Body of pancreas (tissue), 4 donors: ENCODE data around the gene TNFSF4. TPM values are rescaled to one million over a fixed set of nuclear protein-coding genes. Genes with fewer than 3 reads are reported as not detected.

Source experiments
- ATAC-seq: fragments of 150-250 bp; one replicate; pipeline ENCODE4 v1.9.1; 2016
- DNase-seq, 4 donors: peaks; one replicate each; pipeline ENCODE4 v3.0.0-alpha.2; 2019
- H3K27ac ChIP-seq, 4 donors: fragments of 200-600 bp; sonication (generic); 1 replicate in 3 of 4; 2 replicates in 1 of 4; pipeline versions ENCODE4 v1.5.1 to v1.6.1; 2016 to 2019; ENCODE audit warnings: mild to moderate bottlenecking in 1 of 4, mixed read lengths in 1 of 4, moderate library complexity in 1 of 4
- H3K27me3 ChIP-seq, 2 donors: fragments of 200-600 bp; sonication (generic); one replicate each; pipeline ENCODE4 v1.6.0; 2016; ENCODE audit warnings: mild to moderate bottlenecking in 1 of 2
- H3K36me3 ChIP-seq, 2 donors: fragments of 200-600 bp; sonication (generic); replicated peaks in 1 of 2; 2 replicates each; pipeline ENCODE4 v1.5.1; 2016; ENCODE audit warnings: low read depth in 2 of 2; ENCODE audit not compliant: insufficient read depth in 1 of 2
- H3K4me1 ChIP-seq: fragments of 200-600 bp; sonication (generic); one replicate; pipeline ENCODE4 v1.6.0; 2016
- H3K4me3 ChIP-seq, 2 donors: fragments of 200-600 bp; sonication (generic); 1 replicate in 1 of 2; 2 replicates in 1 of 2; pipeline ENCODE4 v1.5.1; 2016 to 2019
- H3K9me3 ChIP-seq, 3 donors: fragments of 200-600 bp; sonication (generic); 1 replicate in 2 of 3; 2 replicates in 1 of 3; pipeline ENCODE4 v1.5.1; 2016
- CTCF ChIP-seq, 7 experiments: fragments of 450-650 bp in 4 of 7; fragments of 200-600 bp in 3 of 7; sonication (generic) in 3 of 7; IDR thresholded peaks; one replicate each; pipeline ENCODE4 v1.5.1; 2016 to 2019; ENCODE audit warnings: antibody characterized with exemption in 7 of 7
- POLR2A ChIP-seq, 3 donors: fragments of 450-650 bp; IDR thresholded peaks; one replicate each; pipeline ENCODE4 v1.6.1; 2016; ENCODE audit warnings: antibody characterized with exemption in 3 of 3, mild to moderate bottlenecking in 2 of 3
- WGBS, 2 donors: methylation state at CpG; one replicate each; pipeline ENCODE4 v1.1.5; 2017; 5-methylcytosine and 5-hydroxymethylcytosine counted together
- intact Hi-C: fragments of 100-400 bp; cut with DNase I; formaldehyde crosslinking; loops from one replicate; pipeline ENCODE4 v1.15.1; 2023
- total RNA-seq, 2 donors: library from RNA; depleted of rRNA; stranded (reverse); fragments of >200 nt; gene quantifications; one replicate each; pipeline ENCODE4 v1.1.0, GENCODE V29; 2016

The TNFSF4 gene
- total RNA-seq, 2 donors from 2014 or later: 1.3 TPM; not detected in 1

GRCh38 chr1:173134029-173134428, 73.1 kb downstream of the TNFSF4 start:
- Histone ChIP-seq H3K27ac (no peak overlapping the region), H3K36me3 (no peaks in the 10 kb centered on the region), H3K9me3 (no peaks in the 10 kb centered on the region), H3K4me1 (no peaks in the 10 kb centered on the region), H3K27me3 (no peaks in the 10 kb centered on the region), H3K4me3 (no peak overlapping the region)
- WGBS, 2 donors: 72 to 83% methylated on average over 4 of the region's 4 CpGs
- intact Hi-C loops: no loop called here
- TF ChIP-seq POLR2A (IDR thresholded peaks at IDR 0.05): no peak
- TF ChIP-seq CTCF (IDR thresholded peaks at IDR 0.05): no peak
- DNase-seq (no peak), ATAC-seq (no peak)

Other genes starting within 250 kb of the TNFSF4 start
- gene TNFSF18, start 156.4 kb downstream of the TNFSF4 start, total RNA-seq: not detected